Erythroblast (primary cell): ENCODE data around the gene BEND3.
"Not testable (repeated sequence)": the region's sequence is repeated elsewhere in the genome, so short reads cannot be mapped to it uniquely, and the experiment has no call there.

Source experiments
- DNase-seq, 2 experiments: peaks; one replicate each; lab custom pipeline; 2025; lab: John Stamatoyannopoulos, UW
- GATA1 ChIP-seq: IDR thresholded peaks from 2 replicates; pipeline ENCODE4 v1.6.1; 2011; ENCODE audit warnings: low read depth, mild to moderate bottlenecking, control low read depth, low read length, moderate library complexity
- POLR2A ChIP-seq: IDR thresholded peaks from 2 replicates; pipeline ENCODE4 v1.6.1; 2011; ENCODE audit warnings: mild to moderate bottlenecking, low read length

The BEND3 gene

GRCh38 chr6:107114926-107115694 lies at the start of gene BEND3:
TSS of gene BEND3 (minus strand) at chr6:107115515. CDS start at chr6:107099285, 16,230 bp downstream.
- peak; percentile 69 to 77 for DNase-seq
- no peak for TF ChIP-seq POLR2A
- no peak for TF ChIP-seq GATA1

GRCh38 chr6:107164299-107164698 lies 49.0 kb upstream of the BEND3 start:
- DNase-seq = not testable (repeated sequence)

GRCh38 chr6:107161521-107161920 lies 46.2 kb upstream of the BEND3 start:
- no peak for DNase-seq
- no peak for TF ChIP-seq POLR2A
- TF ChIP-seq GATA1 = no peak

- no peak for TF ChIP-seq POLR2A
- TF ChIP-seq GATA1 = no peak
- no peak for DNase-seq
Measured at GRCh38 chr6:107156617-107157016, 41.3 kb upstream of the BEND3 start.

GRCh38 chr6:107154801-107155160 lies 39.5 kb upstream of the BEND3 start:
- no peak for DNase-seq
- TF ChIP-seq GATA1 (no peak), POLR2A (no peak)

- no peak for DNase-seq
- TF ChIP-seq GATA1 (no peak), POLR2A (no peak)
Measured at GRCh38 chr6:107154131-107154800, 39.0 kb upstream of the BEND3 start.

GRCh38 chr6:107152638-107153430 lies 37.5 kb upstream of the BEND3 start:
- DNase-seq = no peak
- TF ChIP-seq GATA1 = no peak
- TF ChIP-seq POLR2A = no peak

GRCh38 chr6:107144666-107145065 lies 29.4 kb upstream of the BEND3 start:
- TF ChIP-seq GATA1 (no peak), POLR2A (no peak)
- no peak for DNase-seq

- no peak for TF ChIP-seq GATA1
- TF ChIP-seq POLR2A = no peak
- no peak for DNase-seq
Measured at GRCh38 chr6:107144014-107144413, 28.7 kb upstream of the BEND3 start.

GRCh38 chr6:107140581-107140980 lies 25.3 kb upstream of the BEND3 start:
- no peak for TF ChIP-seq GATA1
- no peak for TF ChIP-seq POLR2A
- DNase-seq = no peak

GRCh38 chr6:107136324-107136723 lies 21.0 kb upstream of the BEND3 start:
- not testable (repeated sequence) for DNase-seq

- not testable (repeated sequence) for DNase-seq
Measured at GRCh38 chr6:107135048-107135680, 19.8 kb upstream of the BEND3 start.

GRCh38 chr6:107132330-107132954 lies 17.1 kb upstream of the BEND3 start:
- TF ChIP-seq POLR2A (no peak), GATA1 (no peak)
- peak; percentile 10 to 42 for DNase-seq

GRCh38 chr6:107129370-107129925 lies 14.1 kb upstream of the BEND3 start:
- TF ChIP-seq POLR2A (no peak), GATA1 (no peak)
- no peak for DNase-seq
